GM23338 (cell line): ENCODE data around the gene FAM117B. TPM values are rescaled to one million over a fixed set of nuclear protein-coding genes. Genes with fewer than 3 reads are reported as not detected.

ENCODE experiments used
- ATAC-seq: fragments of 200-7000 bp; cut with Tn5 transposase; 3 replicates; pipeline ENCODE4 v1.9.1; 2020
- DNase-seq: peaks from one replicate; pipeline ENCODE4 v3.0.0-alpha.2; 2015; ENCODE audit warnings: low spot score
- H2AFZ ChIP-seq: fragments of 200-600 bp; sonication (generic); 2 replicates; pipeline ENCODE4 v1.8.0; 2016; ENCODE audit warnings: antibody characterized with exemption, mild to moderate bottlenecking, moderate library complexity
- H3F3A ChIP-seq: fragments of 200-600 bp; sonication (generic); replicated peaks from 2 replicates; pipeline ENCODE4 v1.8.0; 2017; ENCODE audit warnings: antibody characterized with exemption, mixed run types, low read depth
- H3K27ac ChIP-seq: fragments of 200-600 bp; sonication (generic); 2 replicates; pipeline ENCODE4 v1.6.1; 2016; ENCODE audit warnings: low read depth
- H3K27me3 ChIP-seq: fragments of 200-600 bp; sonication (generic); 2 replicates; pipeline ENCODE4 v1.8.0; 2016; ENCODE audit warnings: mild to moderate bottlenecking, mixed run types, moderate library complexity; ENCODE audit not compliant: insufficient read depth
- H3K36me3 ChIP-seq: fragments of 200-600 bp; sonication (generic); 2 replicates; pipeline ENCODE4 v1.8.0; 2016; ENCODE audit warnings: mild to moderate bottlenecking; ENCODE audit not compliant: insufficient read depth
- H3K4me1 ChIP-seq: fragments of 200-600 bp; sonication (generic); 2 replicates; pipeline ENCODE4 v1.8.0; 2016; ENCODE audit warnings: mild to moderate bottlenecking, moderate library complexity; ENCODE audit not compliant: insufficient read depth
- H3K4me2 ChIP-seq: fragments of 200-600 bp; sonication (generic); 2 replicates; pipeline ENCODE4 v1.7.1; 2017; ENCODE audit warnings: mixed run types
- H3K4me3 ChIP-seq: fragments of 200-600 bp; sonication (generic); 2 replicates; pipeline ENCODE4 v1.6.1; 2016; ENCODE audit warnings: mixed run types
- H3K79me2 ChIP-seq: fragments of 200-600 bp; sonication (generic); replicated peaks from 2 replicates; pipeline ENCODE4 v1.8.0; 2017; ENCODE audit warnings: mild to moderate bottlenecking; ENCODE audit not compliant: insufficient read depth
- H3K9me2 ChIP-seq: fragments of 200-600 bp; sonication (generic); 2 replicates; pipeline ENCODE4 v1.8.0; 2017; ENCODE audit not compliant: insufficient read depth
- H4K20me1 ChIP-seq: fragments of 200-600 bp; sonication (generic); replicated peaks from 2 replicates; pipeline ENCODE4 v1.8.0; 2017; ENCODE audit warnings: mild to moderate bottlenecking; ENCODE audit not compliant: insufficient read depth
- H3K27ac Mint-ChIP-seq: 2 replicates; pipeline ENCODE4 v1.8.0; 2020; ENCODE audit warnings: inconsistent platforms, mild to moderate bottlenecking, moderate library complexity, mixed read lengths
- H3K27me3 Mint-ChIP-seq: 3 replicates; pipeline ENCODE4 v1.8.0; 2022; ENCODE audit warnings: low read depth, mild to moderate bottlenecking, moderate library complexity, mixed read lengths, inconsistent platforms; ENCODE audit not compliant: insufficient read depth, poor library complexity
- H3K36me3 Mint-ChIP-seq: 3 replicates; pipeline ENCODE4 v1.8.0; 2021; ENCODE audit warnings: low read depth, mild to moderate bottlenecking, inconsistent platforms, moderate library complexity, mixed read lengths
- H3K4me1 Mint-ChIP-seq: 3 replicates; pipeline ENCODE4 v1.8.0; 2020; ENCODE audit warnings: mild to moderate bottlenecking, inconsistent platforms, mixed read lengths
- H3K4me3 Mint-ChIP-seq: 3 replicates; pipeline ENCODE4 v1.8.0; 2021; ENCODE audit warnings: moderate library complexity, mild to moderate bottlenecking, inconsistent platforms, mixed read lengths
- H3K9me3 Mint-ChIP-seq: 3 replicates; pipeline ENCODE4 v1.8.0; 2020; ENCODE audit warnings: moderate library complexity, mild to moderate bottlenecking, inconsistent platforms, mixed read lengths
- CREB1 ChIP-seq: fragments of 250-450 bp; sonication (Bioruptor Pico); IDR thresholded peaks from 2 replicates; pipeline ENCODE4 v1.5.0; 2020; ENCODE audit warnings: low read depth, mild to moderate bottlenecking, moderate library complexity
- ETS1 ChIP-seq: IDR thresholded peaks from 2 replicates; pipeline ENCODE4 v1.6.1; 2016; ENCODE audit warnings: antibody characterized with exemption
- EZH2 ChIP-seq: fragments of 200-600 bp; sonication (generic); IDR thresholded peaks from one replicate; pipeline ENCODE4 v1.8.0; 2017; ENCODE audit warnings: antibody characterized with exemption, mild to moderate bottlenecking, low read depth; ENCODE audit not compliant: unreplicated experiment
- EZH2phosphoT487 ChIP-seq: fragments of 200-600 bp; sonication (generic); IDR thresholded peaks from one replicate; pipeline ENCODE4 v1.8.1; 2018; ENCODE audit warnings: antibody characterized with exemption; ENCODE audit not compliant: unreplicated experiment
- JUNB ChIP-seq: IDR thresholded peaks from one replicate; pipeline ENCODE4 v1.6.1; 2016; ENCODE audit warnings: antibody characterized with exemption; ENCODE audit not compliant: unreplicated experiment
- POLR2AphosphoS5 ChIP-seq: IDR thresholded peaks from 2 replicates; pipeline ENCODE4 v1.6.1; 2016; ENCODE audit warnings: antibody characterized with exemption, low read depth
- ZNF331 ChIP-seq: fragments of 250-450 bp; sonication (Bioruptor Pico); IDR thresholded peaks from 2 replicates; pipeline ENCODE4 v1.5.0; 2020; ENCODE audit warnings: low read depth, mild to moderate bottlenecking, moderate library complexity
- polyA plus RNA-seq: library from polyadenylated mRNA; unstranded; fragments of >200 nt; fragmentation: Nextera tagmentation; extraction: Ambion mirVana; gene quantifications from 2 replicates; pipeline ENCODE4 v1.2.1, GENCODE V29; 2016
- total RNA-seq: library from RNA; depleted of rRNA; stranded (reverse); fragments of >200 nt; shearing (Covaris generic); gene quantifications from 2 replicates; pipeline ENCODE4 v1.2.3, GENCODE V29; 2014
- TF ChIP-seq, protein P1 (sequence below): fragments of 250-450 bp; sonication (Bioruptor Pico); IDR thresholded peaks from 2 replicates; pipeline ENCODE4 v1.5.0; 2020; ENCODE audit warnings: mild to moderate bottlenecking, moderate library complexity

The FAM117B gene
- total and polyA plus RNA-seq, 2 experiments from 2014 or later: 8.4 to 23.0 TPM

- TF ChIP-seq, protein P1, sequence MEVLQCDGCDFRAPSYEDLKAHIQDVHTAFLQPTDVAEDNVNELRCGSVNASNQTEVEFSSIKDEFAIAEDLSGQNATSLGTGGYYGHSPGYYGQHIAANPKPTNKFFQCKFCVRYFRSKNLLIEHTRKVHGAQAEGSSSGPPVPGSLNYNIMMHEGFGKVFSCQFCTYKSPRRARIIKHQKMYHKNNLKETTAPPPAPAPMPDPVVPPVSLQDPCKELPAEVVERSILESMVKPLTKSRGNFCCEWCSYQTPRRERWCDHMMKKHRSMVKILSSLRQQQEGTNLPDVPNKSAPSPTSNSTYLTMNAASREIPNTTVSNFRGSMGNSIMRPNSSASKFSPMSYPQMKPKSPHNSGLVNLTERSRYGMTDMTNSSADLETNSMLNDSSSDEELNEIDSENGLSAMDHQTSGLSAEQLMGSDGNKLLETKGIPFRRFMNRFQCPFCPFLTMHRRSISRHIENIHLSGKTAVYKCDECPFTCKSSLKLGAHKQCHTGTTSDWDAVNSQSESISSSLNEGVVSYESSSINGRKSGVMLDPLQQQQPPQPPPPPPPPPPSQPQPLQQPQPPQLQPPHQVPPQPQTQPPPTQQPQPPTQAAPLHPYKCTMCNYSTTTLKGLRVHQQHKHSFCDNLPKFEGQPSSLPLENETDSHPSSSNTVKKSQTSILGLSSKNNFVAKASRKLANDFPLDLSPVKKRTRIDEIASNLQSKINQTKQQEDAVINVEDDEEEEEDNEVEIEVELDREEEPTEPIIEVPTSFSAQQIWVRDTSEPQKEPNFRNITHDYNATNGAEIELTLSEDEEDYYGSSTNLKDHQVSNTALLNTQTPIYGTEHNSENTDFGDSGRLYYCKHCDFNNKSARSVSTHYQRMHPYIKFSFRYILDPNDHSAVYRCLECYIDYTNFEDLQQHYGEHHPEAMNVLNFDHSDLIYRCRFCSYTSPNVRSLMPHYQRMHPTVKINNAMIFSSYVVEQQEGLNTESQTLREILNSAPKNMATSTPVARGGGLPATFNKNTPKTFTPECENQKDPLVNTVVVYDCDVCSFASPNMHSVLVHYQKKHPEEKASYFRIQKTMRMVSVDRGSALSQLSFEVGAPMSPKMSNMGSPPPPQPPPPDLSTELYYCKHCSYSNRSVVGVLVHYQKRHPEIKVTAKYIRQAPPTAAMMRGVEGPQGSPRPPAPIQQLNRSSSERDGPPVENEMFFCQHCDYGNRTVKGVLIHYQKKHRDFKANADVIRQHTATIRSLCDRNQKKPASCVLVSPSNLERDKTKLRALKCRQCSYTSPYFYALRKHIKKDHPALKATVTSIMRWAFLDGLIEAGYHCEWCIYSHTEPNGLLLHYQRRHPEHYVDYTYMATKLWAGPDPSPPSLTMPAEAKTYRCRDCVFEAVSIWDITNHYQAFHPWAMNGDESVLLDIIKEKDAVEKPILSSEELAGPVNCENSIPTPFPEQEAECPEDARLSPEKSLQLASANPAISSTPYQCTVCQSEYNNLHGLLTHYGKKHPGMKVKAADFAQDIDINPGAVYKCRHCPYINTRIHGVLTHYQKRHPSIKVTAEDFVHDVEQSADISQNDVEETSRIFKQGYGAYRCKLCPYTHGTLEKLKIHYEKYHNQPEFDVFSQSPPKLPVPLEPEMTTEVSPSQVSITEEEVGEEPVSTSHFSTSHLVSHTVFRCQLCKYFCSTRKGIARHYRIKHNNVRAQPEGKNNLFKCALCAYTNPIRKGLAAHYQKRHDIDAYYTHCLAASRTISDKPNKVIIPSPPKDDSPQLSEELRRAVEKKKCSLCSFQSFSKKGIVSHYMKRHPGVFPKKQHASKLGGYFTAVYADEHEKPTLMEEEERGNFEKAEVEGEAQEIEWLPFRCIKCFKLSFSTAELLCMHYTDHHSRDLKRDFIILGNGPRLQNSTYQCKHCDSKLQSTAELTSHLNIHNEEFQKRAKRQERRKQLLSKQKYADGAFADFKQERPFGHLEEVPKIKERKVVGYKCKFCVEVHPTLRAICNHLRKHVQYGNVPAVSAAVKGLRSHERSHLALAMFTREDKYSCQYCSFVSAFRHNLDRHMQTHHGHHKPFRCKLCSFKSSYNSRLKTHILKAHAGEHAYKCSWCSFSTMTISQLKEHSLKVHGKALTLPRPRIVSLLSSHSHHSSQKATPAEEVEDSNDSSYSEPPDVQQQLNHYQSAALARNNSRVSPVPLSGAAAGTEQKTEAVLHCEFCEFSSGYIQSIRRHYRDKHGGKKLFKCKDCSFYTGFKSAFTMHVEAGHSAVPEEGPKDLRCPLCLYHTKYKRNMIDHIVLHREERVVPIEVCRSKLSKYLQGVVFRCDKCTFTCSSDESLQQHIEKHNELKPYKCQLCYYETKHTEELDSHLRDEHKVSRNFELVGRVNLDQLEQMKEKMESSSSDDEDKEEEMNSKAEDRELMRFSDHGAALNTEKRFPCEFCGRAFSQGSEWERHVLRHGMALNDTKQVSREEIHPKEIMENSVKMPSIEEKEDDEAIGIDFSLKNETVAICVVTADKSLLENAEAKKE: no peak
- TF ChIP-seq JUNB (no peak), EZH2 (no peak), POLR2AphosphoS5 (no peak)
Observed at GRCh38 chr2:202736826-202737225, 102.1 kb downstream of the FAM117B start (continued).

- TF ChIP-seq ZNF331 (no peak), EZH2phosphoT487 (no peak), ETS1 (no peak), POLR2AphosphoS5 (no peak), CREB1 (CRISPR knock-in tag) (no peak), JUNB (no peak)
- TF ChIP-seq, protein P1: no peak
- Mint-ChIP-seq H3K27ac (no peak overlapping the region), H3K4me1 (no peaks in the 10 kb centered on the region), H3K27me3 (peaks cover 2% of the 10 kb centered on the region), H3K9me3 (no peaks in the 10 kb centered on the region), H3K36me3 (peaks cover 14% of the 10 kb centered on the region), H3K4me3 (no peak overlapping the region)
- no peaks in the 10 kb centered on the region for H3F3A ChIP-seq
- H3K27me3 ChIP-seq: no peaks in the 10 kb centered on the region
- no peak overlapping the region for H2AFZ ChIP-seq
- no peaks in the 10 kb centered on the region for H3K4me1 ChIP-seq
- H3K79me2 ChIP-seq: no peaks in the 10 kb centered on the region
- ATAC-seq (no peak), DNase-seq (no peak)
- H3K36me3 ChIP-seq: no peaks in the 10 kb centered on the region
- H4K20me1 ChIP-seq: no peaks in the 10 kb centered on the region
- H3K4me2 ChIP-seq: no peak overlapping the region
- no peaks in the 10 kb centered on the region for H3K9me2 ChIP-seq
- H3K4me3 ChIP-seq: no peak overlapping the region
- H3K27ac ChIP-seq: no peak overlapping the region
Observed at GRCh38 chr2:202743613-202744012, 108.8 kb downstream of the FAM117B start.
